Mesenchymal stem cell (in vitro differentiated cells and primary cell): ENCODE measurements around the gene CDKN2AIP.

ENCODE experiments used
- DNase-seq: peaks from one replicate; pipeline ENCODE4 v3.0.0-alpha.2; 2013
- H2AFZ ChIP-seq: one replicate; pipeline ENCODE4 v1.6.1; 2013; ENCODE audit warnings: low read depth, mild to moderate bottlenecking, control low read depth, inconsistent platforms, low read length, moderate library complexity
- H2AK5ac ChIP-seq: 2 replicates; pipeline ENCODE4 v1.6.1; 2013; ENCODE audit warnings: low read length, moderate library complexity, mild to moderate bottlenecking, inconsistent platforms; ENCODE audit not compliant: severe bottlenecking
- H2BK120ac ChIP-seq: one replicate; pipeline ENCODE4 v1.6.1; 2013; ENCODE audit warnings: low read depth, mild to moderate bottlenecking, inconsistent platforms, low read length, moderate library complexity
- H2BK12ac ChIP-seq, 2 experiments: one replicate each; pipeline ENCODE4 v1.6.1; 2013; ENCODE audit warnings: inconsistent platforms in 2 of 2, low read length in 2 of 2, mild to moderate bottlenecking in 2 of 2, moderate library complexity in 2 of 2, control low read depth in 1 of 2
- H2BK15ac ChIP-seq: one replicate; pipeline ENCODE4 v1.6.1; 2013; ENCODE audit warnings: mild to moderate bottlenecking, low read depth, inconsistent platforms; ENCODE audit not compliant: poor library complexity, severe bottlenecking
- H2BK5ac ChIP-seq: 2 replicates; pipeline ENCODE4 v1.6.1; 2013; ENCODE audit warnings: low read depth, mild to moderate bottlenecking, low read length, control low read depth, inconsistent platforms; ENCODE audit not compliant: poor library complexity, severe bottlenecking
- H3K14ac ChIP-seq, 2 experiments: one replicate each; pipeline ENCODE4 v1.6.1; 2013; ENCODE audit warnings: inconsistent platforms in 2 of 2, low read length in 2 of 2, control low read depth in 1 of 2, mild to moderate bottlenecking in 1 of 2, moderate library complexity in 1 of 2
- H3K18ac ChIP-seq, 2 experiments: one replicate each; pipeline ENCODE4 v1.6.1; 2013; ENCODE audit warnings: inconsistent platforms in 2 of 2, low read length in 2 of 2, control low read depth in 1 of 2, low read depth in 1 of 2, mild to moderate bottlenecking in 1 of 2
- H3K23ac ChIP-seq, 2 experiments: one replicate each; pipeline ENCODE4 v1.6.1; 2013; ENCODE audit warnings: inconsistent platforms in 2 of 2, low read length in 2 of 2, mild to moderate bottlenecking in 2 of 2, moderate library complexity in 2 of 2, control low read depth in 1 of 2
- H3K27ac ChIP-seq: 2 replicates; pipeline ENCODE4 v1.5.1; 2013; ENCODE audit warnings: mild to moderate bottlenecking, moderate library complexity, low read length, control low read depth, inconsistent platforms; ENCODE audit not compliant: poor library complexity, severe bottlenecking
- H3K27me3 ChIP-seq, 2 experiments: 2 replicates each; pipeline versions ENCODE4 v1.6.1 to v1.7.0; 2013; ENCODE audit warnings: low read length in 2 of 2, mild to moderate bottlenecking in 2 of 2, moderate library complexity in 2 of 2, control low read depth in 1 of 2, inconsistent platforms in 1 of 2; ENCODE audit not compliant: control insufficient read depth in 1 of 2, insufficient read depth in 1 of 2
- H3K36me3 ChIP-seq, 2 experiments: 2 replicates each; pipeline versions ENCODE4 v1.6.1 to v1.7.0; 2013; ENCODE audit warnings: low read length in 2 of 2, control low read depth in 1 of 2, inconsistent platforms in 1 of 2, low read depth in 1 of 2, mild to moderate bottlenecking in 1 of 2; ENCODE audit not compliant: insufficient read depth in 2 of 2, control insufficient read depth in 1 of 2
- H3K4ac ChIP-seq, 2 experiments: one replicate each; pipeline ENCODE4 v1.6.1; 2013; ENCODE audit warnings: inconsistent platforms in 2 of 2, low read length in 2 of 2, mild to moderate bottlenecking in 2 of 2, moderate library complexity in 2 of 2, control low read depth in 1 of 2, low read depth in 1 of 2
- H3K4me1 ChIP-seq: 2 replicates; pipeline ENCODE4 v1.6.1; 2013; ENCODE audit warnings: low read depth, low read length, control low read depth; ENCODE audit not compliant: control insufficient read depth, insufficient read depth
- H3K4me2 ChIP-seq: 2 replicates; pipeline ENCODE4 v1.6.1; 2013; ENCODE audit warnings: low read length, mild to moderate bottlenecking, inconsistent platforms; ENCODE audit not compliant: poor library complexity, severe bottlenecking
- H3K4me3 ChIP-seq, 2 experiments: 2 replicates each; pipeline versions ENCODE4 v1.5.1 to v1.7.0; 2013; ENCODE audit warnings: low read length in 2 of 2, mild to moderate bottlenecking in 2 of 2, control low read depth in 1 of 2, low read depth in 1 of 2; ENCODE audit not compliant: insufficient read depth in 1 of 2
- H3K79me1 ChIP-seq: replicated peaks from 2 replicates; pipeline ENCODE4 v1.6.1; 2013; ENCODE audit warnings: mild to moderate bottlenecking, control low read depth, low read length, inconsistent platforms; ENCODE audit not compliant: poor library complexity, severe bottlenecking
- H3K9ac ChIP-seq: 2 replicates; pipeline ENCODE4 v1.7.0; 2013; ENCODE audit warnings: mild to moderate bottlenecking, low read length, moderate library complexity
- H3K9me3 ChIP-seq: 2 replicates; pipeline ENCODE4 v1.7.0; 2013; ENCODE audit warnings: mild to moderate bottlenecking, low read length; ENCODE audit not compliant: control insufficient read depth
- H4K8ac ChIP-seq: one replicate; pipeline ENCODE4 v1.6.1; 2013; ENCODE audit warnings: inconsistent platforms, mild to moderate bottlenecking, low read length, moderate library complexity
- H4K91ac ChIP-seq: one replicate; pipeline ENCODE4 v1.6.1; 2013; ENCODE audit warnings: mild to moderate bottlenecking, low read length, inconsistent platforms
- WGBS: methylation state at CpG from one replicate; pipeline ENCODE4 v1.1.7; 2013; ENCODE audit warnings: mixed read lengths; 5-methylcytosine and 5-hydroxymethylcytosine counted together

CDKN2AIP gene

DNA sequence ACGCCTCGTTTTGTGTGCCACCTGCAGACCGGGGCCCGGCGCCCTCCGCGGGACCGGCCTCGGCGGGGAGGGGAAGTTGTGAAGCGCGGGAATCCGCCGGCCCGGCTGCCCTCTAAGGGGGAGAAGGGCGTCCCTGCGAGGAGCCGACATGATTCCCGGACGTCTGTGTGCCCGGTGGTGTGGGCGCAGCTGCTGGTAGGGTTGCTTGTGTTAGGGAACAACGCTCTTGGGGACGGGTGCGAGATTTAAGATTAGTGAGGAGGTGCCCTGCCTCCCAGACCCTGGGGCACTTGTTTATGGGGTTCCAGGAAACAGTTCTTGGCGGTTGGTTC, 627 bp downstream of the CDKN2AIP start:
- under 1% methylated on average over 26 of the region's 26 CpGs for WGBS
- peak overlapping the region; percentile 100 for H2AFZ ChIP-seq

DNA sequence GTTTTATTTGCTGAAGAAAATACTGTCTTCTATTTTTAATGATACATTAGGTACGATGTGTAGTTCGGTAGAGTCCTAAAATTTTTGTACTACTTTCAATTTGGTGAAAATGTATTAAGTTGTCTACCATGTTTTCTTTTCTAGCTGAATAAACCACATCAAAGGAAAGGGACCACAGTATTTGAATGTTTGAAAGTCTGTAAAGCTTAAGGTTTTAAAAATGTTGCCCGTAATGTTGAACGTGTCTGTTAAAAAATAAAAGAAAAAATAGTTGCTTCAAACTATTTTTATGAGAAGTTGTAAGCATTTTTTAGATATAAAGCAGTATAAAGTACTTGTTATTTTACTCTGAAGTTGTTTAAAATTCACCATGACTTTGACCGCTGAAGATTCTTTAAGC, 3.2 kb downstream of the CDKN2AIP start:
- peaks cover 8% of the 10 kb centered on the region for H3K79me1 ChIP-seq
- H3K4me3 ChIP-seq, result no peak overlapping the region
- H3K4me2 ChIP-seq, result no peak overlapping the region
- no peak overlapping the region for H3K14ac ChIP-seq
- no peaks in the 10 kb centered on the region for H3K27me3 ChIP-seq
- H3K4me1 ChIP-seq, result peaks cover 4% of the 10 kb centered on the region
- no peak overlapping the region for H2AFZ ChIP-seq
- H4K8ac ChIP-seq, result no peak overlapping the region
- H3K27ac ChIP-seq, result no peak overlapping the region
- 100% methylated on average over 2 of the region's 5 CpGs for WGBS
- no peak overlapping the region for H4K91ac ChIP-seq
- no peak overlapping the region for H2AK5ac ChIP-seq
- no peak overlapping the region for H2BK5ac ChIP-seq
- no peak overlapping the region for H3K4ac ChIP-seq
- H2BK15ac ChIP-seq, result no peak overlapping the region
- H3K23ac ChIP-seq, result no peak overlapping the region
- no peak overlapping the region for H2BK12ac ChIP-seq
- no peak overlapping the region for H3K9ac ChIP-seq
- peaks cover 10 to 58% of the 10 kb centered on the region in 2 experiments for H3K36me3 ChIP-seq
- no peak overlapping the region for H3K18ac ChIP-seq
- no peaks in the 10 kb centered on the region for H3K9me3 ChIP-seq
- DNase-seq, result no peak
- no peak overlapping the region for H2BK120ac ChIP-seq

More for the DNA sequence above, 627 bp downstream of the CDKN2AIP start:
- Histone ChIP-seq H3K4me3 (peak overlapping the region; percentile 95 to 96), H2BK12ac (peak overlapping the region in 1 of 2 experiments; percentile 29), H3K27me3 (no peaks in the 10 kb centered on the region), H3K36me3 (peaks cover 10 to 43% of the 10 kb centered on the region in 2 experiments), H2BK5ac (peak overlapping the region; percentile 84), H3K9me3 (no peaks in the 10 kb centered on the region), H4K8ac (peak overlapping the region; percentile 87), H3K4me1 (peaks cover 4% of the 10 kb centered on the region), H2BK15ac (peak overlapping the region; percentile 67), H3K18ac (peak overlapping the region; percentile 97 to 98), H3K14ac (peak overlapping the region; percentile 82 to 99), H3K27ac (peak overlapping the region; percentile 77), H3K9ac (peak overlapping the region; percentile 98), H4K91ac (peak overlapping the region; percentile 70), H3K23ac (peak overlapping the region; percentile 70 to 85), H3K79me1 (peaks cover 12% of the 10 kb centered on the region), H3K4ac (peak overlapping the region; percentile 12 to 90), H2AK5ac (no peak overlapping the region), H3K4me2 (peak overlapping the region; percentile 82), H2BK120ac (no peak overlapping the region)
- no peak for DNase-seq

DNA sequence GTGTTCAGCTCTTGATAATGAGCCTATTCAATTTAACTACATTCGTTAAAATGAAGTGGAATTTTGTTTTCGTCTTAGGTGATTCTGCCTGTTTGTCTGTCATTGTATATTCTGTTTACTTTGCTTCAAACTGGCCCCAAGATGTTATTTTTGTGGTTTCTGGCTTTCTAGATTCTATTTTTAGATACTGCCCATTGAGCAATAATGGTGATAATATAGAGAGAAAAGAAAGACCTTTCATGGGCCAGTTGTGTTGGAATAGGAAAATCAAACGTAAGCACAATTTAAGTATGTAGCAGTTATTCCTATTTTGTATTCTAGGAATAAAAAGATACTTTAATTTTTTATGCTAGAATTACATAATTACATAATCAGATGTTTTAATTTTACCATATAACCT, 4.0 kb downstream of the CDKN2AIP start:
- H3K79me1 ChIP-seq, result peaks cover 8% of the 10 kb centered on the region
- no peak overlapping the region for H3K27ac ChIP-seq
- peaks cover 3% of the 10 kb centered on the region for H3K4me1 ChIP-seq
- no peak overlapping the region for H2AFZ ChIP-seq
- no peak overlapping the region for H2AK5ac ChIP-seq
- H4K91ac ChIP-seq, result no peak overlapping the region
- 83% methylated on average over 2 of the region's 3 CpGs for WGBS
- no peak overlapping the region for H4K8ac ChIP-seq
- H3K9ac ChIP-seq, result no peak overlapping the region
- no peak overlapping the region for H3K4me3 ChIP-seq
- H3K4me2 ChIP-seq, result no peak overlapping the region
- H2BK5ac ChIP-seq, result no peak overlapping the region
- no peak overlapping the region for H2BK15ac ChIP-seq
- DNase-seq, result peak; percentile 67
- H2BK12ac ChIP-seq, result no peak overlapping the region
- no peak overlapping the region for H2BK120ac ChIP-seq
- no peaks in the 10 kb centered on the region for H3K27me3 ChIP-seq
- no peaks in the 10 kb centered on the region for H3K9me3 ChIP-seq
- H3K14ac ChIP-seq, result no peak overlapping the region
- H3K4ac ChIP-seq, result no peak overlapping the region
- H3K36me3 ChIP-seq, result peaks cover 10 to 64% of the 10 kb centered on the region in 2 experiments
- H3K18ac ChIP-seq, result no peak overlapping the region
- H3K23ac ChIP-seq, result no peak overlapping the region

DNA sequence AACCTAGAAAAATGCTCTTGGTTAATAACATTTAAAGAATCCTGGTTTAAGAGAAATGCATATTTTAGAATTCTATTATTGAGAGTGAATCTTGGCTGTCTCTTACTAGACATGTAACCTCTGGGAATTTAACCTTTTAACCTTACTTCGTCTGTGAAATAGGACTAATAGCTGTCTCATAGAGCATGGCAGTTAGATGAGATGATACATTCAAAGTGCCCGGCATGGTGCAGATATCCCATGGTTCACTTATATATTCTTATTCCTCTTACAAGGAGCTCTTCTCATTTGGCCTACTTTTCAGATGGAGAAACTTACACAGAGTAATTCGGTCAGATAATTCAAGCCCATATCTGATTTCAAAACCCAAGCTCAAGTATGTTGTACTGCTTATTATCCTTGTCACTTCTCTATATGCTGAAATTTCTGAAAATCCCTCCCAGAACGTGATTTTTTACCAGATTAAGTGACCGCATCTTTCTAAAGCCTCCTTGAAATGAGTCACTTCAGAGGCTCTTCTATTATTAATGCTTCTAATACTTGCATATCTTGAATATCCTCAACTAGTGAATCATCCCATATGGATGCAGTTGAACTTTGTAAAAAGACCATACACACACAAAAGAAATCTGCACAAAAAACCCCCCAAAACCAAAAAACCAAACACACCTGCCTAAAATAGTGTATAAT, 4.9 kb downstream of the CDKN2AIP start:
- Histone ChIP-seq H2BK120ac (no peak overlapping the region), H2BK5ac (no peak overlapping the region), H2BK12ac (no peak overlapping the region), H4K91ac (no peak overlapping the region), H3K4ac (no peak overlapping the region), H3K18ac (no peak overlapping the region), H2BK15ac (no peak overlapping the region), H3K36me3 (peaks cover 10 to 64% of the 10 kb centered on the region in 2 experiments), H3K4me1 (peaks cover 3% of the 10 kb centered on the region), H2AFZ (no peak overlapping the region), H3K79me1 (peaks cover 8% of the 10 kb centered on the region), H3K4me3 (no peak overlapping the region), H3K9ac (no peak overlapping the region), H3K4me2 (no peak overlapping the region), H3K23ac (no peak overlapping the region), H3K9me3 (no peaks in the 10 kb centered on the region), H2AK5ac (no peak overlapping the region), H3K14ac (no peak overlapping the region), H3K27me3 (no peaks in the 10 kb centered on the region), H3K27ac (no peak overlapping the region), H4K8ac (no peak overlapping the region)
- 62% methylated on average over 5 of the region's 5 CpGs for WGBS
- DNase-seq, result peak; percentile 87
